CD14-positive monocyte (primary cell): ENCODE data around the gene GBX1. TPM values are rescaled to one million over a fixed set of nuclear protein-coding genes. Genes with fewer than 3 reads are reported as not detected.

Experiments used
- DNase-seq, 3 donors: peaks; one replicate each; pipeline ENCODE4 v3.0.0-alpha.2; 2011 to 2022
- H2AFZ ChIP-seq: 2 replicates; pipeline ENCODE4 v1.6.0; 2012; ENCODE audit warnings: mild to moderate bottlenecking, low read depth, low read length, inconsistent platforms; ENCODE audit not compliant: insufficient read depth, poor library complexity, severe bottlenecking
- H3K27ac ChIP-seq, 2 donors: 1 replicate in 1 of 2; 2 replicates in 1 of 2; pipeline ENCODE4 v1.5.1; 2012 to 2013; ENCODE audit warnings: low read length in 2 of 2, control low read depth in 1 of 2, inconsistent platforms in 1 of 2, low read depth in 1 of 2, mild to moderate bottlenecking in 1 of 2
- H3K27me3 ChIP-seq, 2 donors: one replicate each; pipeline versions ENCODE4 v1.6.0 to v1.6.1; 2011 to 2013; ENCODE audit warnings: low read length in 2 of 2; ENCODE audit not compliant: control insufficient read depth in 2 of 2, insufficient read depth in 2 of 2
- H3K36me3 ChIP-seq, 2 donors: replicated peaks in 1 of 2; 1 replicate in 1 of 2; 2 replicates in 1 of 2; pipeline versions ENCODE4 v1.5.1 to v1.6.1; 2012 to 2013; ENCODE audit warnings: low read length in 2 of 2, control low read depth in 1 of 2, inconsistent platforms in 1 of 2, mild to moderate bottlenecking in 1 of 2; ENCODE audit not compliant: insufficient read depth in 2 of 2, control insufficient read depth in 1 of 2
- H3K4me1 ChIP-seq, 2 donors: 1 replicate in 1 of 2; 2 replicates in 1 of 2; pipeline versions ENCODE4 v1.5.1 to v1.6.1; 2012 to 2013; ENCODE audit warnings: low read length in 2 of 2, control low read depth in 1 of 2, inconsistent platforms in 1 of 2, mild to moderate bottlenecking in 1 of 2, moderate library complexity in 1 of 2; ENCODE audit not compliant: insufficient read depth in 2 of 2, control insufficient read depth in 1 of 2
- H3K4me2 ChIP-seq: replicated peaks from 2 replicates; pipeline ENCODE3; 2012; ENCODE audit warnings: low read length, moderate library complexity, mild to moderate bottlenecking; ENCODE audit not compliant: poor library complexity, severe bottlenecking; ENCODE audit errors: extremely low read depth
- H3K4me3 ChIP-seq, 3 experiments: fragments of 200-600 bp in 1 of 3; sonication (generic) in 1 of 3; replicated peaks in 1 of 3; 1 replicate in 2 of 3; 2 replicates in 1 of 3; pipeline ENCODE4 v1.5.1; 2011 to 2013; ENCODE audit warnings: low read length in 3 of 3, mild to moderate bottlenecking in 3 of 3, control low read depth in 2 of 3, low read depth in 2 of 3, inconsistent platforms in 1 of 3, moderate library complexity in 1 of 3
- H3K79me2 ChIP-seq: 2 replicates; pipeline ENCODE4 v1.6.0; 2012; ENCODE audit warnings: mild to moderate bottlenecking, control low read depth, inconsistent platforms, low read length, moderate library complexity; ENCODE audit not compliant: insufficient read depth
- H3K9ac ChIP-seq: 2 replicates; pipeline ENCODE4 v1.6.0; 2017; ENCODE audit warnings: low read length, mild to moderate bottlenecking; ENCODE audit not compliant: insufficient read depth, poor library complexity, severe bottlenecking
- H3K9me3 ChIP-seq, 2 donors: replicated peaks in 1 of 2; 1 replicate in 1 of 2; 2 replicates in 1 of 2; pipeline versions ENCODE4 v1.5.1 to v1.6.1; 2012 to 2013; ENCODE audit warnings: low read length in 2 of 2, control low read depth in 1 of 2; ENCODE audit not compliant: control insufficient read depth in 1 of 2, insufficient read depth in 1 of 2
- H4K20me1 ChIP-seq: 2 replicates; pipeline ENCODE4 v1.6.0; 2012; ENCODE audit warnings: mild to moderate bottlenecking, low read length, control low read depth, moderate library complexity; ENCODE audit not compliant: insufficient read depth
- H3K27ac Mint-ChIP-seq, 7 donors: one replicate each; pipeline ENCODE4 v1.8.0; 2020; ENCODE audit warnings: mild to moderate bottlenecking in 7 of 7, mixed read lengths in 7 of 7, moderate library complexity in 6 of 7, inconsistent platforms in 2 of 7
- H3K27me3 Mint-ChIP-seq, 3 donors: one replicate each; pipeline ENCODE4 v1.8.0; 2021 to 2022; ENCODE audit warnings: low read depth in 3 of 3, mild to moderate bottlenecking in 3 of 3, mixed read lengths in 3 of 3, moderate library complexity in 3 of 3, inconsistent platforms in 1 of 3
- H3K36me3 Mint-ChIP-seq, 2 donors: one replicate each; pipeline ENCODE4 v1.8.0; 2020; ENCODE audit warnings: mixed read lengths in 2 of 2, inconsistent platforms in 1 of 2, mild to moderate bottlenecking in 1 of 2
- H3K4me1 Mint-ChIP-seq: one replicate; pipeline ENCODE4 v1.8.0; 2020; ENCODE audit warnings: mild to moderate bottlenecking, mixed read lengths
- H3K4me3 Mint-ChIP-seq, 2 donors: one replicate each; pipeline ENCODE4 v1.8.0; 2020; ENCODE audit warnings: mild to moderate bottlenecking in 2 of 2, mixed read lengths in 2 of 2, moderate library complexity in 1 of 2
- H3K9me3 Mint-ChIP-seq, 7 donors: one replicate each; pipeline ENCODE4 v1.8.0; 2020 to 2022; ENCODE audit warnings: mixed read lengths in 7 of 7, mild to moderate bottlenecking in 6 of 7, moderate library complexity in 6 of 7, inconsistent platforms in 2 of 7
- WGBS: methylation state at CpG from one replicate; pipeline ENCODE4 v1.1.5; 2013; ENCODE audit warnings: missing lambda C conversion rate; ENCODE audit not compliant: insufficient coverage; 5-methylcytosine and 5-hydroxymethylcytosine counted together
- intact Hi-C, 2 donors: fragments of 100-400 bp; cut with micrococcal nuclease; formaldehyde crosslinking; loops; one replicate each; pipeline versions ENCODE4 v1.15.0 to v1.15.1; 2023
- polyA plus RNA-seq, 3 donors: library from polyadenylated mRNA; depleted of rRNA in 1 of 3; unstranded in 2 of 3; stranded (reverse) in 1 of 3; fragments of 300-500 nt in 2 of 3; fragments of >200 nt in 1 of 3; fragmentation: Illumina TruSeq in 2 of 3; gene quantifications; 1 replicate in 2 of 3; 2 replicates in 1 of 3; pipeline ENCODE4 v1.2.3, GENCODE V29; 2012 to 2021
- TF ChIP-seq, protein P1 (sequence below): fragments of 200-600 bp; IDR thresholded peaks from one replicate; pipeline ENCODE4 v1.8.0; 2022; ENCODE audit warnings: antibody characterized with exemption, mild to moderate bottlenecking

GBX1 gene
- polyA plus RNA-seq, 3 donors: not detected

DNA sequence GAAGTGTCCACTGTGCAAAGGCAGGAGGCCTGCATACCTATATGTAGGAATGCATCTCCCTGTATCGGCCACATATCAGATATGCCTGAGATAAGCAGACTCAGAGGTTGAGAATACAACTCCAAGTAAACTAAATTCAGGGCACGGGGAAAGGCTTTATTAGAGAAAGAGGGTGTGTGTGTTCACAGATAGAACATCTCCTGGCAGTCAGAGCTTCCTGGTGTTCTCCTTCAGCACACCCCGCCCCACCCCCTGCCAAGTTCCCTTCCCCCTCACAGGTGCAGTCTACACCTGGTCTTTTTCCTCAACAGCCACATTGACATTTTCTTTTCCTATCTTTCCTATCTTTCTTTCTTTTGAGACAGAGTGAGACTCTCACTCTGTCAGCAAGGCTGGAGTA, 17.1 kb downstream of the GBX1 start:
- Histone ChIP-seq H3K27ac (no peak overlapping the region), H3K27me3 (peaks cover 13 to 28% of the 10 kb centered on the region in 2 donors), H4K20me1 (no peaks in the 10 kb centered on the region), H3K4me3 (no peak overlapping the region), H3K79me2 (no peaks in the 10 kb centered on the region), H3K36me3 (no peaks in the 10 kb centered on the region), H3K9ac (no peak overlapping the region), H3K4me1 (no peaks in the 10 kb centered on the region), H2AFZ (no peak overlapping the region), H3K9me3 (no peaks in the 10 kb centered on the region), H3K4me2 (no peak overlapping the region)
- DNase-seq: no peak
- Mint-ChIP-seq H3K4me1 (no peaks in the 10 kb centered on the region), H3K36me3 (no peaks in the 10 kb centered on the region), H3K9me3 (no peaks in the 10 kb centered on the region), H3K27me3 (peaks cover 16 to 27% (median 18%) of the 10 kb centered on the region in 3 donors), H3K27ac (no peak overlapping the region), H3K4me3 (no peak overlapping the region)
- TF ChIP-seq, protein P1, sequence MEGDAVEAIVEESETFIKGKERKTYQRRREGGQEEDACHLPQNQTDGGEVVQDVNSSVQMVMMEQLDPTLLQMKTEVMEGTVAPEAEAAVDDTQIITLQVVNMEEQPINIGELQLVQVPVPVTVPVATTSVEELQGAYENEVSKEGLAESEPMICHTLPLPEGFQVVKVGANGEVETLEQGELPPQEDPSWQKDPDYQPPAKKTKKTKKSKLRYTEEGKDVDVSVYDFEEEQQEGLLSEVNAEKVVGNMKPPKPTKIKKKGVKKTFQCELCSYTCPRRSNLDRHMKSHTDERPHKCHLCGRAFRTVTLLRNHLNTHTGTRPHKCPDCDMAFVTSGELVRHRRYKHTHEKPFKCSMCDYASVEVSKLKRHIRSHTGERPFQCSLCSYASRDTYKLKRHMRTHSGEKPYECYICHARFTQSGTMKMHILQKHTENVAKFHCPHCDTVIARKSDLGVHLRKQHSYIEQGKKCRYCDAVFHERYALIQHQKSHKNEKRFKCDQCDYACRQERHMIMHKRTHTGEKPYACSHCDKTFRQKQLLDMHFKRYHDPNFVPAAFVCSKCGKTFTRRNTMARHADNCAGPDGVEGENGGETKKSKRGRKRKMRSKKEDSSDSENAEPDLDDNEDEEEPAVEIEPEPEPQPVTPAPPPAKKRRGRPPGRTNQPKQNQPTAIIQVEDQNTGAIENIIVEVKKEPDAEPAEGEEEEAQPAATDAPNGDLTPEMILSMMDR: no peak
- intact Hi-C loops: no loop called here
- WGBS: no CpG with 5 or more reads among the region's 3 CpGs

DNA sequence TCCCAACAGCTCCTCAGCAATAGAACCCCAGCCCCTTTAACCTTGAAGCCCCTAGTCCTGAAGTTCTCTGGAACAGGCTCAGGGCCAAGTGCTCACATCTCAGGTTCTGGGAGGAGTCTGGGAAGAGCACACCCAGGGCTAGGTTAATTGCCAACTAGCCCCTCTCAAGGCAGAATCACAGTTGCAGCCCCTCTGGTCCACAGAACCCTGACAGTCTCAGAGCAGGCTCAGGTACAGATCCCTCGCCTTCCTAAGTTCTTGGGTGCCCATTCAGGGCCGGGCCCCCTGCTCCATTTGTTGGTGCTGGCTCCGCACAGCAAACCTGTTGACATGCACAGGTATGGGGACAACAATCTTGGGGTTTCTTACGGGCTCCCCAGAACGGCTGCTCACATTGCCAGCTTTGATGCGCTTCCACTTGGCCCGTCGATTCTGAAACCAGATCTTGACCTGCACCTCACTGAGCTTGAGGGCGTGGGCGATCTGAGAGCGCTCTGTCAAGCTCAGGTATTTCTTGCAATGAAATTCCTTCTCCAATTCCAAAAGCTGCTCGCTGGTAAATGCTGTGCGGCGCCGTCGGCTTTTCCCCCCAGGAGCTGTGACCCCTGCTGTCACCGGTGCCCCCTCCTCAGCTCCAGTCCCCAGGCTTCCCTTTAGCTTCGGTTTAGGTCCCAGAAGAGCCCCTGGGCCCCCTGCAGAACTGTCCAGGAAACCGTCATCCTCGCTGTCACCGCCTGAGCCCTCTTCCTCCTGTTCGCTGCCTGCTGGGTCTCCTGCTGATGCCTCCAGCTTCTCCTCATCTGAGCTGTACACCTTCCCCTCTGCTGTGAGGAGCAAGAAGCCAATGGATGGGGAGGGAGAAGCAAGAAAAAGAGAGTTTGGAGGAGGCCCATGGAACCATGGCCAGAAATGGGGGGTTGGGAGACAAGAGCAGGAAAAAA, 18.9 kb downstream of the GBX1 start:
- Histone ChIP-seq H3K4me2 (no peak overlapping the region), H3K36me3 (peaks cover 11 to 14% of the 10 kb centered on the region in 2 donors), H3K4me1 (no peaks in the 10 kb centered on the region), H3K9me3 (no peaks in the 10 kb centered on the region), H3K79me2 (no peaks in the 10 kb centered on the region), H4K20me1 (no peaks in the 10 kb centered on the region), H3K4me3 (no peak overlapping the region), H3K9ac (no peak overlapping the region), H3K27me3 (peaks cover 13 to 28% of the 10 kb centered on the region in 2 donors), H3K27ac (no peak overlapping the region), H2AFZ (no peak overlapping the region)
- peaks cover 10 to 11% of the 10 kb centered on the region in 2 donors for H3K36me3 Mint-ChIP-seq
- peaks cover 12 to 23% (median 12%) of the 10 kb centered on the region in 3 donors for H3K27me3 Mint-ChIP-seq
- H3K4me3 Mint-ChIP-seq: no peak overlapping the region
- no peaks in the 10 kb centered on the region for H3K4me1 Mint-ChIP-seq
- TF ChIP-seq, protein P1: no peak
- WGBS: 67% methylated on average over 21 of the region's 22 CpGs
- intact Hi-C loops: no loop called here
- H3K9me3 Mint-ChIP-seq: no peaks in the 10 kb centered on the region
- peak overlapping the region in 2 of 7 donors; percentile 10 to 27 for H3K27ac Mint-ChIP-seq
- no peak for DNase-seq
